Measurements from ENCODE around the gene ADGRA3. TPM values are rescaled to one million over a fixed set of nuclear protein-coding genes. Genes with fewer than 3 reads are reported as not detected.
"Not testable (repeated sequence)": the region's sequence is repeated elsewhere in the genome, so short reads cannot be mapped to it uniquely, and the experiment has no call there.

ADGRA3 gene
- total RNA-seq, 1 experiment from 2014 or later: 36.2 TPM

GRCh38 chr4:22485737-22486136, 30.1 kb downstream of the ADGRA3 start:
- no peak for DNase-seq (ENCODE audit: extremely low read depth, low read depth)

- no peak for DNase-seq (ENCODE audit: extremely low read depth, low read depth)
Observed at GRCh38 chr4:22483551-22483981, 32.3 kb downstream of the ADGRA3 start.

GRCh38 chr4:22482250-22483127, 33.4 kb downstream of the ADGRA3 start:
- no peak for DNase-seq (ENCODE audit: extremely low read depth, low read depth)

GRCh38 chr4:22480675-22481327, 35.1 kb downstream of the ADGRA3 start:
- no peak for DNase-seq (ENCODE audit: extremely low read depth, low read depth)

GRCh38 chr4:22478426-22478825, 37.4 kb downstream of the ADGRA3 start:
- no peak for DNase-seq (ENCODE audit: extremely low read depth, low read depth)

GRCh38 chr4:22477813-22478182, 38.1 kb downstream of the ADGRA3 start:
- DNase-seq (ENCODE audit: extremely low read depth, low read depth): no peak

- no peak for DNase-seq (ENCODE audit: extremely low read depth, low read depth)
Observed at GRCh38 chr4:22477136-22477812, 38.6 kb downstream of the ADGRA3 start.

GRCh38 chr4:22476011-22476410, 39.9 kb downstream of the ADGRA3 start:
- no peak for DNase-seq (ENCODE audit: extremely low read depth, low read depth)

GRCh38 chr4:22475311-22475646, 40.6 kb downstream of the ADGRA3 start:
- DNase-seq (ENCODE audit: extremely low read depth, low read depth): not testable (repeated sequence)

GRCh38 chr4:22474636-22475310, 41.1 kb downstream of the ADGRA3 start:
- DNase-seq (ENCODE audit: extremely low read depth, low read depth): no peak

- DNase-seq (ENCODE audit: extremely low read depth, low read depth): no peak
Observed at GRCh38 chr4:22473268-22473667, 42.6 kb downstream of the ADGRA3 start.

GRCh38 chr4:22471999-22472461, 43.8 kb downstream of the ADGRA3 start:
- DNase-seq (ENCODE audit: extremely low read depth, low read depth): no peak

- no peak for DNase-seq (ENCODE audit: extremely low read depth, low read depth)
Observed at GRCh38 chr4:22471419-22471818, 44.4 kb downstream of the ADGRA3 start.

GRCh38 chr4:22466581-22466980, 49.3 kb downstream of the ADGRA3 start:
- no peak for DNase-seq (ENCODE audit: extremely low read depth, low read depth)

- no peak for DNase-seq (ENCODE audit: extremely low read depth, low read depth)
Observed at GRCh38 chr4:22465996-22466395, 49.9 kb downstream of the ADGRA3 start.

GRCh38 chr4:22465349-22465748, 50.5 kb downstream of the ADGRA3 start:
- DNase-seq (ENCODE audit: extremely low read depth, low read depth): no peak

GRCh38 chr4:22463179-22463578, 52.7 kb downstream of the ADGRA3 start:
- no peak for DNase-seq (ENCODE audit: extremely low read depth, low read depth)

- DNase-seq (ENCODE audit: extremely low read depth, low read depth): no peak
Observed at GRCh38 chr4:22462688-22463087, 53.2 kb downstream of the ADGRA3 start.

- DNase-seq (ENCODE audit: extremely low read depth, low read depth): no peak
Observed at GRCh38 chr4:22460266-22460665, 55.6 kb downstream of the ADGRA3 start.

- no peak for DNase-seq (ENCODE audit: extremely low read depth, low read depth)
Observed at GRCh38 chr4:22458098-22458497, 57.8 kb downstream of the ADGRA3 start.

- no peak for DNase-seq (ENCODE audit: extremely low read depth, low read depth)
Observed at GRCh38 chr4:22457348-22457747, 58.5 kb downstream of the ADGRA3 start.
